ENCODE results near the gene HSPA1A. TPM values are rescaled to one million over a fixed set of nuclear protein-coding genes. Genes with fewer than 3 reads are reported as not detected.
A peak's percentile ranks its signal among the peaks of the same experiment; 100 is the strongest.

The HSPA1A gene
- total and polyA plus RNA-seq, 9 of the 15 experiments (the other 6 are each of a cell fraction or from before 2014, with no cell fraction given): 2.2 to 273 (median 107) TPM

DNA sequence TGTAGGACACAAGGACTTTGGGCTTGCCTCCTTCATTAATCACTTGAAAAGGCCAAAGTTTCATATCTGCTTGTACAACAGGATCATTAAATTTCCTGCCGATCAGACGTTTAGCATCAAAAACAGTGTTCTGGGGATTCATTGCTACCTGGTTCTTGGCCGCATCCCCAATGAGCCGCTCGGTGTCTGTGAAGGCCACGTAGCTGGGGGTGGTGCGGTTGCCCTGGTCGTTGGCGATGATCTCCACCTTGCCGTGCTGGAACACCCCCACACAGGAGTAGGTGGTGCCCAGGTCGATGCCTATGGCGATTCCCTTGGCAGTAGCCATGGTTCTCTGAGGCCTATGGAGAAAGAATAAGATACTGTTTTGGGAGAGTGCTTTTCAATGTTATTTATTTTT is 3.7 kb upstream of the HSPA1A start (continued):
- TF ChIP-seq NELFE (IDR thresholded peaks at IDR 0.05; ENCODE audit: insufficient read depth, insufficient read length) (no peak), NCOA6 (IDR thresholded peaks at IDR 0.05) (no peak), ARID1B (IDR thresholded peaks at IDR 0.05) (no peak), FOXK2 (conservative IDR thresholded peaks at IDR 0.05 in 1 of 2, IDR thresholded peaks at IDR 0.05 in 1 of 2; ENCODE audit: low read depth in 2 of 2) (no peak), PML (IDR thresholded peaks at IDR 0.05; ENCODE audit: low read length) (no peak), DPF2 (IDR thresholded peaks at IDR 0.05) (no peak)

DNA sequence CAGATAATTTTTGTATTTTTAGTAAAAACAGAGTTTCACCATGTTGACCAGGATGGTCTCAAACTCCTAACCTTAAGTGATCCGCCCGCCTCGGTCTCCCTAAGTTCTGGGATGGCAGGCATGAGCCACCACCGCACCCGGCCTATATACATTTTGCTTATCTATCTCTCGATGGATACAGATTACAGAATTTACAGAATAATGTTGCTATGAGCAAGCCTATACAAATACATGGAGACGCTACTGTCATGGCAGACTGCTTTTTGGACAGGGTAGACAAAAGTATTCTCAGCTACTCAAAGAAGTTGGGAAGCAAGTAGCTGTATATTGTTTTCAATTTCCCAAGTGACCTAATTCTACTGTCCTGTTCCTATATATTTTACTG is 1.9 kb upstream of the HSPA1A start:
- Histone ChIP-seq H3K4me3 (peak overlapping the region; percentile 29), H3K4me1 (replicated peaks in 1 of 2; ENCODE audit: control insufficient read depth in 2 of 2, insufficient read depth in 2 of 2, low read length in 2 of 2) (peaks cover 16 to 28% of the 10 kb centered on the region in 2 experiments), H3K9me3 (replicated peaks; ENCODE audit: control insufficient read depth, insufficient read depth, low read depth, low read length) (no peaks in the 10 kb centered on the region), H3K27me3 (ENCODE audit: control insufficient read depth in 2 of 2, insufficient read depth in 2 of 2, low read length in 2 of 2) (no peaks in the 10 kb centered on the region), H3K79me2 (ENCODE audit: control insufficient read depth, insufficient read depth, low read length) (peaks cover 27% of the 10 kb centered on the region), H3K9me1 (ENCODE audit: control insufficient read depth, insufficient read depth, low read length) (no peaks in the 10 kb centered on the region), H2AFZ (ENCODE audit: low read depth, low read length) (peak overlapping the region; percentile 81), H4K20me1 (replicated peaks; ENCODE audit: control insufficient read depth, insufficient read depth, low read length) (peaks cover 12% of the 10 kb centered on the region), H3K4me2 (ENCODE audit: insufficient read depth, low read length) (peak overlapping the region; percentile 74), H3K9ac (ENCODE audit: insufficient read depth in 1 of 2, low read depth in 2 of 2, low read length in 2 of 2) (peak overlapping the region; percentile 78 to 82; a peak in 3 of 4 replicates), H3K36me3 (ENCODE audit: control insufficient read depth, insufficient read depth, low read length) (peaks cover 11% of the 10 kb centered on the region), H3K27ac (ENCODE audit: extremely low read depth, low read depth, low read length) (peak overlapping the region; percentile 97)
- WGBS (ENCODE audit: insufficient coverage, low coverage, missing lambda C conversion rate): 44% methylated on average over 7 of the region's 7 CpGs
- ATAC-seq (no peak), DNase-seq (ENCODE audit: extremely low read depth in 1 of 4, low spot score in 3 of 4) (no peak), FAIRE-seq (no peak)
- no TSS peak for BruUV-seq (replicated peaks)
- ChIA-PET POLR2A (interaction anchor here (0.6 to 4.5 kb wide), 23 partner anchors 8 to 1188 kb away, joined by 3 to 93 read pairs (median 6); partner anchors contain the start of genes ABHD16A, C6orf47, CLIC1 and EHMT2), CTCF (ENCODE audit: low intra/inter-chr PET ratio) (no interaction called here)
- in situ Hi-C loops (cut with MboI) (no loop called here), intact Hi-C loops (cut with micrococcal nuclease) (no loop called here)
- TF ChIP-seq ZNF584 (CRISPR knock-in tag; IDR thresholded peaks at IDR 0.05; ENCODE audit: low read depth) (peak; percentile 55; the same call in 1 of the 2 replicates), RCOR1 (IDR thresholded peaks at IDR 0.05; ENCODE audit: borderline replicate concordance in 1 of 2, low read depth in 2 of 2, low read length in 2 of 2) (0 out of 4 replicates have a peak, but pooled peaks of 1 of the 2 experiments have one; percentile 1), FIP1L1 (IDR thresholded peaks at IDR 0.05; ENCODE audit: low read depth, low read length, poor library complexity, severe bottlenecking) (no peak), FOXK1 (CRISPR knock-in tag; IDR thresholded peaks at IDR 0.05; ENCODE audit: borderline replicate concordance) (peak; percentile 81; the same call in 1 of the 2 replicates), POLR2A (conservative IDR thresholded peaks at IDR 0.05) (no peak), NR2C1 (IDR thresholded peaks at IDR 0.05) (no peak), NR2C1 (tag; IDR thresholded peaks at IDR 0.05) (peak; percentile 49), ARID2 (IDR thresholded peaks at IDR 0.05) (no peak), SMAD1 (IDR thresholded peaks at IDR 0.05; ENCODE audit: low read depth, low read length, partially characterized antibody) (peak; percentile 15), CXXC5 (CRISPR knock-in tag; IDR thresholded peaks at IDR 0.05) (0 out of 2 replicates have a peak, but pooled peaks have one; percentile 3), ELF2 (CRISPR knock-in tag; IDR thresholded peaks at IDR 0.05) (peak; percentile 50; the same call in 1 of the 2 replicates), ZNF232 (CRISPR knock-in tag; IDR thresholded peaks at IDR 0.05) (0 out of 2 replicates have a peak, but pooled peaks have one; percentile 32), ZNF263 (CRISPR knock-in tag; IDR thresholded peaks at IDR 0.05; ENCODE audit: borderline replicate concordance) (0 out of 2 replicates have a peak, but pooled peaks have one; percentile 13), ZNF175 (CRISPR knock-in tag; IDR thresholded peaks at IDR 0.05; ENCODE audit: low read depth) (peak; percentile 49; the same call in 1 of the 2 replicates), DACH1 (IDR thresholded peaks at IDR 0.05; ENCODE audit: partially characterized antibody) (no peak), HSF4 (CRISPR knock-in tag; IDR thresholded peaks at IDR 0.05; ENCODE audit: borderline replicate concordance) (peak; percentile 86; the same call in 1 of the 2 replicates), ILK (tag; IDR thresholded peaks at IDR 0.05; ENCODE audit: borderline replicate concordance, low read depth) (peak; percentile 67)
